HL-60/S4 (cell line): Measurements from ENCODE around the gene ASB15.
"Not testable (repeated sequence)": the region's sequence is repeated elsewhere in the genome, so short reads cannot be mapped to it uniquely, and the experiment has no call there.

Experiments used
- in situ Hi-C: fragments of 300-500 bp; cut with MboI; formaldehyde crosslinking; loops from 2 replicates; pipeline ENCODE4 v1.14.3; 2022; ENCODE audit warnings: low sequenced_read_pairs

The ASB15 gene

DNA sequence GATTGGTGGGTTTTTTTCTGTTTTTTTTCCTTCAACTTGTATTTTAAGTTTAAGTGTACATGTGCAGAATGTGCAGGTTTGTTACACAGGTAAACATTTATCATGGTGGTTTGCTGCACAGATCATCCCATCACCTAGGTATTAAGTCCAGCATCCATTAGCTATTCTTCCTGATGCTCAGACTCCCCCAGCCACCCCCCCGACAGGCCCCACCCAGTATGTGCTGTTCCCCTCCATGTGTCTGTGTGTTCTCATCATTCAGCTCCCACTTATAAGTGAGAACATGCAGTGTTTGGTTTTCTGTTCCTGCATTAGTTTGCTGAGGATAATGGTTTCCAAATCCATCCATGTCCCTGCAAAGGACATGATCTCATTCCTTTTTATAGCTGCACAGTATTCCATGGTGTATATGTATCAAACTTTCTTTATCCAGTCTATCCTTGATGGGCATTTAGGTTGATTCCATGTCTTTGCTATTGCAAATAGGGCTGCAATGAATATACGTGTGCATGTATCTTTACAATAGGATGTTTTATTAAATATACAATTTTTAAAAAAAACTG is 32.5 kb downstream of the ASB15 start:
- in situ Hi-C loops: not testable (repeated sequence)

DNA sequence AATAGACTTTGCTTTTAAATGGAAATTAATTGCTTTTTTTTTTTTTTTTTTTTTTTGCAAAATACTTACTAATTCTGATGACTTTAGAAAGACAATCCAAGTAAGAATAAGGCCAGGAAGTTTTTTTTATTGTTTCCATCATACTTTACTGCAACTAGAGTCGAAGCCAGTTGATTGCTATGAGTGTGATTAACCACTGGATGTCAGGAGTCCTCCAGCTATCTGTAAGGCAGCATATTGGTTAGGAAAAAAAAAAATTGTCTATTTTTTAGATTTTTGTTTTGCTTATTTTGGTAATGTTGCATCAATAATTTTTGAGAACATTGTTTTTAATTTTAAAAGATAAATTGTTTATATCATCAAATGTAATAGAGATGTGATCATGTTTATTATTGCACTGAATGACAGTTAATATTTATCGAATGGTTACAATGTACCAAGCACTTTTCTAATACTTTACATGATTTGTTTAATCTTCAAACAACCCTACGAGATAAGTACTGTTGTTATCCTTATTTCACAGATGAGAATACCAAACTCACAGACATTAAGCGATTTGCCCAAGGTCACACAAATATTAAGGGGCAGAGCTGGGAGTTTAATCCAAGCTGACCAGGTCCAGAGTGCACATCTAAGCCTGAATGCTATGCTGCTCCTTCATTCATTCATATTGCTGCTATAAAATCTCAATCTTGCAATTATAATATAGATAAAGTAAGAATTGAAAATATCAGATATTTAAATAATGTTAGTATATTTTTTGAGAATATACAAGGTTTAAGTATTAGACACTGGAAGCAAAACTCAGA is 34.1 kb downstream of the ASB15 start:
- in situ Hi-C loops: no loop called here

DNA sequence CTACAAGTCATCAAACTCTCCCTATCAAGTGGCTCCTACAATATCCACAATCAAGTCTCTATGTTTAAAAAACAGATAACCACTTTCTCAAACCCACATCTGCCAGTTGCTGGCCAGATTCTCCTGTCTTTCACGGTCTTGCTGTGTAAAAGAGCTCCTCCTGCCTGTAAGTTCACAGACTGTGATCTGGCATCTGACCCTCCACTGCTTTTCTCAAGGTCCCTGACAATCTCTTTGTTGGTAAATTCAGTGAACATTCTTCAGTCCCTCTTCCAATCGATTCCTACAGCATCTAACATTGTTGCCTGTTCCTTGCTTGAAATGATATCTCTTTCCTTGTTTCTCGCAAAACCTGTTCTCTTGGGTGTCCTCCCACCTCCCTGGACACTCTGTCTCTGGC is 35.6 kb downstream of the ASB15 start:
- in situ Hi-C loops: no loop called here

DNA sequence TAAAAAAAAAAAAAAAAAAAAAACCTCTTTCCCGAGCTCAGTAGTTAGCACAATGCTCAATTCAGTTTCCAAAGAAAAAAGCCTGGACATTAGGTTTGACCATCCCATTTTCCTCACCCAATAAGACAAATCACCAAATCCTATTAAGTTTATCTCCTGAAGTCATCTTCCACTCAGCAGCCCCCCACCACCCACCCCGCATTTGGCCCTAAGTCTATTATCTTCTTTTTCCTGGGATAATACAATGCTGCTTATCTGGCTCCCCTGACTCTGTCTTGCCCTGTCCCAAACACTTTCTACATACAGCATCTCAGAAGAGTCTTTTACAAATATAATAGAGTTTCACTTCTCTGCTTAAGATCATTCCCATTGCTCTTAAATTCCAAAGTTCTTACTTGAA is 36.3 kb downstream of the ASB15 start:
- in situ Hi-C loops: no loop called here

DNA sequence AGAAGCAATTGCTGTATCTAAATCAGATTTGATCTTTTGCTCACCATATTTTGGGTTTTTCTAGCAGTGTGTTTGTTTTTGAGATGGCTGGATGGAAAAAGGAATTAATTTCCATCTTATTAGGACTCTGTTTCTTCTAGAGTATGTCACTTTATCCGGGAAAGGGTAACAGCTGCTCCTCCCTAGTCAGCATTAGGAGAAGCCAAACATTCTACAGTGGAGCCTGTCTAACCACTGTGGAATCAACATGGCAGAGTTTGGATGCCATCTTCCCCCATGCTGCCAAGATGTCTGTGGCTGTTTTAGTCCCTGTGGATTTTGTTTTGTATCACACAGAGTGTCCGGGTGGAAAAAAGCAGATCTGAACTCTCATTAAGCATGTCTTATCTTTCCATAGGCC is 38.0 kb downstream of the ASB15 start:
- in situ Hi-C loops: no loop called here

DNA sequence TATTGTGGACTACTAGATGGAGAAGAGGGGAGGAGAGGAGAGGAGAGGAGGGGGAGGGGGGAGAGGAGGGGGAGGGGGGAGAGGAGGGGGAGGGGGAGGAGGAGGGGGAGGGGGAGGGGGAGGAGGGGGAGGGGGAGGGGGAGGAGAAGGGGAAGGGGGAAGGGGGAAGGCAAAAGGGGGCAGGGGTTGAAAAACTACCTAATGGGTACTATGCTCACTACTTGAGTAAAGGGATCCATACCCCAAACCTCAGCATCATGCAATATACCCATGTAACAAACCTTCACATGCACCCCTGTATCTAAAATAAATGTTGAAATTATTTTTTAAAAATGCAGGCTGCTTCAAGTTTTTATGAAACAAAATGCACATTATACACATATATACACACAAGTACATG is 39.0 kb downstream of the ASB15 start:
- in situ Hi-C loops: no loop called here

DNA sequence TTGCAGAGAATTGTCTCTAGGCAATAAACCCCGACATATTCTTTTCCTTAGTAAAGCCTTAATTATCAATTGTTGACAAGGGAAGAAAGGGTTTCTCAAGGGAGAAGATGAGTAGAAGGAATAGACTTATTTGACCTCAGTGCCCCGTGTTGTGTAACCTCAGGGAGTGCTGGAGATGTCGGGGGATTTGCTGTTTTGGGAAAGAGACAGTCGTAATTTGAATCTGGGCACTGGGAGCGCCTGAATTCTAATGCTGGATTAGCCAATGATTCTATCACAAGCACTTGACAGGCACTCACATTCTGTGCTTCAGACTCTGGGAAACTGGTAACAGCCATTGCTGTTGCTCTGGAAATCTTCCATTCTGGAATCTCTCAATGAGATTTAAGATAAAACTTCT is 40.3 kb downstream of the ASB15 start:
- in situ Hi-C loops: no loop called here

DNA sequence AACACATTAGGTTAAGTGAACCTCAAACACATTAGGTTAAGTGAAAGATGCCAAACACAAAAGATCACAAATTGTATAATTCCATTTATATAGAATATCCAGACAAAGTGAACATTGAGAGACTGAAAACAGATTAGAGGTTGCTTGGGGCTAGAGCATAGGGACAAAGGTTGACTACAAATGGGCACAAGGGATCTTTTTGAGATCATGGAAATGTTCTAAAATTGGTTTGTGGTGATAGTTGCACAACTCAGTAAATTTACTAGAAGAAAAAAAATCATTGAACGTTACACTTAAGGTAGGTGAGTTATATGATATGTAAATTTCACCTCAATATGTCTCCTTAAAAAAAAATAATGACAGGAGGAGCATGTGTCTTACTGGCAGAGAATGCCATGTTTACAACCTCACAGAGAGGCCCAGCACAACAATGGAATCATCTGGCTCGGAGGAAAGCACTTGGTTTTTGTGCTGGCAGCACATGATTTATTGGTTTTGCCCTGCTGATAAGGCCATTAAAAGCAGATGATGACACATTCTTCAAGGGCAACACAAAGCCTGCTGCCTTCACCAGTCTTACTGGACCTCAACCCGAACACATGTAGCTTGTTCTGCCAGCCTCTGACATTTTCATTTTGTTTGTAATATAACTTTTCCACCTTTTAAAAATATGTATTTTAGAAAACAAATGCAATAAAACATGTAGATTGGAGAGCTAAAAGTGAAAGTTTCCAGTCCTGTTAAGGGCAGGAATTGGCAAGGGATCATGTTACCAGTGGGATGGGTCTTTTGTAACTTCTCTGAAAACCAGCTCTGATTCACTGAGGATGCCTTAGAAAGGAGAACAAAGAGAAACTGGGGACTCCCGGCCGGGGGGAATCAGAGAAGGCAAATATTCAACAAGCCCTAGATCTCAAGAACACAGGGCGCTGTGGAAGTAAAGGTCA is 42.1 kb downstream of the ASB15 start:
- in situ Hi-C loops: no loop called here

DNA sequence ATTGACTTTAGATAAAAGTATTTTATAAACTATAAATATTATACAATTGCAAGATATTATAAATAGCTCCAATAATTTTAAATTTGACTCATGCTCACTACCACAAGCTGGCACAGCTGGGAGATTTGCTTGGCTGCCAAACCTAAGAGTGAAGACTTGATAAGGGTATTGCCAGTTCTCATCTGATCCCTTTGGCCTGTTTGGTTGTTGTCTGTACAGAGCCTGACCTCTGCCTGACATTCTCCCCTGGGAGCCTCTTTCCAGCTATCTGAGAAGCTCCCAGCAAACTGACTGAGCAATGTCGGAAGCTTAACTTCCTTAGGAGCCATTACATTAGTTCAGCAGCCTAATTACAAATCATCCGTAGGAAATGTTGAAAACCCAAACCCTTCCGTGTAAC is 43.9 kb downstream of the ASB15 start:
- in situ Hi-C loops: no loop called here

DNA sequence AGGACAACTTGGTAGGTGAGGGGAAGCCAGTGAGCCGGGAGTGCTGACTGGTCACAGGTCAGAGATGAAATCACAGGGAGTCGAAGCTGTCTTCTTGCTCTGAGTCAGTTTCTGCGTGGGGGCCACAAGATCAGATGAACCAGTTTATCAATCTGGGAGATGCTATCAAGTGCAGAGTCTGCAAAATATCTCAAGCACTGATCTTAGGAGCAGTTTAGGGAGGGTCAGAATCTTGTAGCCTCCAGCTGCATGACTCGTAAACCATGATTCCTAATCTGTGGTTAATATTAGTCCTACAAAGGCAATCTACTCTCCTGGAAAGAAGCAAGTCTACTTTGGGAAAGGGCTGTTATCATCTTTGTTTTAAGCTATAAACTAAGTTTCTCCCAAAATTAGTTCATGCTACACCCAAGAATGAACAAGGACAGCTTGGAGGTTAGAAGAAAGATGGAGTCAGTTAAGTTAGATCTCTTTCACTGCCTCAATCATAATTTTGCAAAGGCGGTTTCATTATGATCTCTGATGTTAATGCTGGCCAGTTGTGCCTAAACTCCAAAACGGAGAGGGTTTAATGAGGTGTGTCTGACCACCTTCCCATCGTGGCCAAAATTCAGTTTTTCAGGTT is 45.6 kb downstream of the ASB15 start:
- in situ Hi-C loops: no loop called here

DNA sequence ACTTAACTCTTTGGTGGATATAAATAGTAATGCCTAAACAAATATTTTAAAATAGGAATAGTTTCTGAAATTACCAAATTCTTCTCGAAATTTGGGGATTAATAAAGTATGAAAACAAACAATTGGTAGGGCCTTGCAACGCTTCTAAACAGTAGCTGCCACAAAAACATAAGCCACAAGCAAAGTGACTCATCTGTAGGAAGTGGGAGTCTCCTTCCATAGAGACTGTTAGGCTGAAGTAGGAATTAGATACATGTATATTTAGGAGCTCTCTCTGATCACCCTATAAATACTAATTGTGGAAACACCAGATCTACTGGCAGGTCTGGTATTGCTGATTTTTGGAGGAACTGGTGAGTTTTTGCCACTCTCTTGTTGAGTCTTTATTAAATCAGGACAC is 48.3 kb downstream of the ASB15 start:
- in situ Hi-C loops: no loop called here

DNA sequence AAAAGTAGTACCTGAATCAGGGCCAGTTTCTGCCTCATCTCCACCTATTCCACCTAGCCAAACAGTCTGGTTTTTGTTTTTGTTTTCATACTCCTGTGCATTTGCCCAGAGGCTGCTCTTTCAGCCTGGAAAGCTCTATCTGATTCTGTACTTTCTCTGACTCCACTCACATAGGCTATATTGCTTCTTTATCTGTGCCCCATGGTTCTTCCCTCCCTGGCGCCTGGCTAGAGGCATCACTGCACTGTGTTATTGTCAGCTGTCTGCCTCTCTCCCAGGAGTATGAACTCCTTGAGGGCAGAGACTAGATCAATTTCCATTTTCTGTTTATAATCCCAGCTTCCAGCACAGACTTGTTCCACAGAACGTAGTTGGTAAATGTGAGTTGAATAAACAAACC is 49.0 kb downstream of the ASB15 start:
- in situ Hi-C loops: no loop called here

DNA sequence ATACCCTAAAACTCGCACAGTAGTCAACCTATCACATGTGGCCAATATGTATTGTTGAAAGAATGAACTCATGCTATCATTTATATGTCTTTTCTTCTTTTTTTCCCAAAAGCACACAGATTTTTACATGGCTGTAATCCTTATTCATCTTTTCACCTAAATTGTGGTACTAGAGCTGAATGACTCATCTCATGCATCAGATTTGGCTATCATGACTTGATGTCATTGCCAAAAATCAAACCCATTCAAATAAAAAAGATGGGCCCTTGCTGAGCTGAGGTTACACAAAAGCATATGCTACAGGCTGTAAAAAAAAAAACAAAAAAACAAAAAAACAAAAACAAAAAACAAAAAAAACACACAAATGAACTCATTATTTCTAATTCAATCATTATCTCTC is 50.8 kb downstream of the ASB15 start:
- in situ Hi-C loops: no loop called here

DNA sequence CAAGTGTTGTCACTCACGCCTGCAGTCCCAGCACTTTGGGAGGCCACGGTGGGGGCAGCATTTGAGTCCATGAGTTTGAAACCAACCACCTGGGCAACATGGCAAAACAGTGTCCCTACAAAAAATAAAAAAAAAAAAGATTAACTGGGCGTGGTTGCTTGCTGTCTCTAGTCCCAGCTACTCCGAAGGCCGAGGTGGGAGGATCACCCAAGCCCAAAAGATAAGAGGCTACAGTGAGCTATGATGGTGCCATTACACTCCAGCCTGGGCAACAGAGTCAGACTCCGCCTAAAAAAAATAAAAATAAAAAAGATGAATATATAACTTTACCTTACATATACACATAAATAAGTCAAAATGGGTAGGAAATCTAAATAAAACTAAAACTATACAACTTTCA is 51.5 kb downstream of the ASB15 start:
- in situ Hi-C loops: no loop called here

DNA sequence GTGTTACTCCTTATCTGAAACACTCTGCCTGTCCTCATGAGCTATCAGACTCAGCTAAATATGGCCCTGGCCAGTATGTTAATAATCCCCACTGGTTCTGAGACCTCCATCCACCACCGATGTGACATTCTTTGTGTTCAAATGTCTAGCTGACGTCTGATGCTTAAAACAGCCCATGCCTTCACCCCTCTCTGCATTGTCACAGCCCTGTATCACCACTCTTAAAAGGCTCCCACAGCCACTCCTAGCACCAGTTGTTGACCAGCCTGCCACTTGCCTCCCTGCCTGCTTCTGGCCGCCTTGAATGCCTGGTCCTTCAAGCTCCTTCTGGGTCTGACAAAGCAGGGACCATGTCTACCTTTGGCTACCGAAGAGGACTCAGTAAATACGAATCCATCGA is 54.0 kb downstream of the ASB15 start, which contains the start of gene LMOD2:
TSS of gene LMOD2 (plus strand) at position 253 of the 400 bp plus-strand sequence. CDS start at position 351, 98 bp downstream.
- in situ Hi-C loops: no loop called here

DNA sequence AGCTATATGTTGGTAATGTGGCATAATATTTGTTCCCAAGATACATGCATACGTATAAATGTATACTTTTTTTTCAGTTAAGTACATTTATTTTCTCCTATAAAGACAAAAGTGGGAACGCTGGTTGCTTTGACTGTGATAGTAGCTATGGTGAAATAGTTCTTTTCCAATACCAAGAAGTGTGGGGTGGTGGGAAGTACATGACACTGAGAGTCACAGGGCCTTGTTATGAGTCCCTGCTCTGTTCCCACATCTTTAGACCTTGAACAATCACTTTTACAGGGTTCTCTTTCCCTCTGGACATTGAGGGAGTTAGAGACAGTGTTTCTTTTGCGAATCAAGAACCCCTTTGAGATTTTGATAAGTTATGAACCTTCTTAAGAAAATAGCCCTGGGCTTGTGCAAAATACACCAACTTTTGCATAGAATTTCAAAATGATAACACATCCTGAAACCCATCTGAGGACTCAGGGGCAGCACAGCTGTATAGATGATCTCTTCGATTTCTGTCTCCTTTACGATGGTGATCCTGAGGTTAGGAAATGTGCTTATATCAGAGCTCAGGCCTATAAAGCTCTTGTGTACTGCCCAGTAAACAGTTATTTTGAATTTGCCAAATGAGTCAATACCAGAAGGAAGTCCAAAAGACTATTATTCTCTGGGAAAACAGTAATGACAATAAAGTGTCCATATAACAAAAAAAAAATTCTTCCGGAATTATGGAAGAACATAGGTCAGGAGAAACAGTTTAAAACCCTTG is 55.1 kb downstream of the ASB15 start:
- in situ Hi-C loops: no loop called here

DNA sequence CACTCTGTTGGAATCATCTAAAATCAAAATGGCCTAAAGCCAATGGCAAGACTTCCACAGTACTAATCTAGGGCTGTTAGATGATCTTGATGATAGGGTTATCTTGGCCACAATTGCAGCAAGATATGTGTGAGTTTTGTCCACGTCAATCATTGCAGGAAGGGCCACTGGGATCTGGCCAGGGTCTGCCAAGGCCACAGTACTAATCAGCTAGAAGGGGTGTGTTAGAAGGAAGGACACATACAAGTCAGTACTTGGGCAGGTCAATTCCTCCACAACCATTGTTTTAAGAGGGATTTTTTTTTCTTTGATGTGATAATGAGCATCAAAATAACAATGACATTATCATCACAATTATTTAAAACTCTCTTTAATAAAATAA is 55.7 kb downstream of the ASB15 start:
- in situ Hi-C loops: no loop called here

DNA sequence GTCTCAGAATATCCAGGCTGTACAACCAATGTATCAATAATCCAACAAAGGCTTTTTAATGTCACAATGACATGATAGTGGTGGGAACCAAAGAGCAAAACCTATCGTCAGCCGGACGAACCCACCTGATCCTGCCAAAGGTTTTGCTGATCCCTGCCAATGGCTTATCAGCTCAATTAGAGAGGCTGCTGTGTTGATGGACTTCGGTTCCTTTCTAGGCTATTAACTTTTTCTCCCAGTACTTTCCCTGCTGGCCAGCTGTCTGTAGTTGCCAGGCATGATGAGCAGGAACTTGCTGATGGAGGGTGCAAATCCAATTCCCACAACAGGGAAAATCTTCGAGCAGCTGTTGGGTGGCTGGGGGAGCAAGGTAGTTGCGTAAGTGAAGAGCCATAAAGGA is 56.4 kb downstream of the ASB15 start:
- in situ Hi-C loops: no loop called here

DNA sequence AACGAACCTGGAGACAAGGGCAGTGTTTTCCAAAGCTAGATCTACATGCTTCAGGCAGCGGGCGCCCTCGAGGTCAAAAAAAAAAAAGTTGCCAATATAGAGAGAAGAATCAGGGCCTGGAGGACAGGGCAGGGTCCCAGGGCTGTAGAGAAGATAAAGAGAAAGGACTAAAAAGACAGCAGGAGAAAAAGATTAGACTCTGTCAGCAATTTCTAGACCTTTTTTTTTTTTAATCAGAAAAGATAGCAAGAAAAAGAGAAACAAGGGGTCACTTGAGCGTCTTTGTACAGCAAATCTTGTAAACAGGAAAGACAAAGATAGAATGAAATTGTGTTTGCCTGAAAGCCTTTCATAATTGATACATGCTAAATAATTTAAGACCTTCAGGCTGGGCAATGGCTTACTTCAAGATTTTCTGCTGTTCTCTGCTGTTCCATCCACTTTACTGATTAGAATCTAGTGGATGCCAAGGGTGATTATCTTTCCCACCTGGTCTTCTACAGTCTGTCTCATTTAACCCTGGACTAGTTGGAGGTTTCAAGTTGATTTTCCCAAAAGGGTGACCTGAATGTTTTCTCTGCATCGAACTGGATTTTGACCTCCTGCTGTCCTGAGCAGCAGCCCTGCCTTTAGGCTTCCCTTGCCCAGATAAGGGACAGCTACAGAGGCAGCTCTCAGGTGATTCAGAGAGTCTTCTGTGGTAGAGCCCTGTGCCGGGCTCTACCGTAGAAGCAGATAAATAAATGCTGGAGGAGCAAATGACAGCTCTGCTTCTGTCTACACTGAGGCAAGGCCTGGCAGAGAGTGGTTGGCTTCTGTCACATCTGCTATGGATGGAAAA is 59.1 kb downstream of the ASB15 start:
- in situ Hi-C loops: no loop called here

DNA sequence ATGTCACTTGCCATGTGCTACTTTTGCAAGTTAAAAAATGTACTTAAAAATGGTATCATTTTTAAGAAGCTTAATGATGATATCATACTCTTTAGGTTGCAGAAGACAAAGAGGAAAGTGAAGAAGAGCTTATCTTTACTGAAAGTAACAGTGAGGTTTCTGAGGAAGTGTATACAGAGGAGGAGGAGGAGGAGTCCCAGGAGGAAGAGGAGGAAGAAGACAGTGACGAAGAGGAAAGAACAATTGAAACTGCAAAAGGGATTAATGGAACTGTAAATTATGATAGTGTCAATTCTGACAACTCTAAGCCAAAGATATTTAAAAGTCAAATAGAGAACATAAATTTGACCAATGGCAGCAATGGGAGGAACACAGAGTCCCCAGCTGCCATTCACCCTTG is 60.1 kb downstream of the ASB15 start:
- in situ Hi-C loops: no loop called here
